Nephron (organoid): ENCODE results near the gene GRM8.
"Not testable (repeated sequence)": the region's sequence is repeated elsewhere in the genome, so short reads cannot be mapped to it uniquely, and the experiment has no call there.

Source experiments
- H3K27ac Mint-ChIP-seq, 3 experiments: 2 replicates each; pipeline ENCODE4 v1.8.0; 2020; ENCODE audit warnings: mixed read lengths in 3 of 3, mild to moderate bottlenecking in 2 of 3, moderate library complexity in 1 of 3
- H3K27me3 Mint-ChIP-seq: 2 replicates; pipeline ENCODE4 v1.8.0; 2021; ENCODE audit warnings: low read depth, mild to moderate bottlenecking, moderate library complexity, mixed read lengths
- H3K36me3 Mint-ChIP-seq: 2 replicates; pipeline ENCODE4 v1.8.0; 2020; ENCODE audit warnings: low read depth, mixed read lengths
- H3K4me1 Mint-ChIP-seq: 2 replicates; pipeline ENCODE4 v1.8.0; 2020; ENCODE audit warnings: mixed read lengths
- H3K4me3 Mint-ChIP-seq, 3 experiments: 2 replicates each; pipeline ENCODE4 v1.8.0; 2020; ENCODE audit warnings: mild to moderate bottlenecking in 3 of 3, mixed read lengths in 3 of 3, moderate library complexity in 2 of 3
- H3K9me3 Mint-ChIP-seq: 2 replicates; pipeline ENCODE4 v1.8.0; 2020; ENCODE audit warnings: mixed read lengths
- CTCF ChIP-seq, 3 experiments: fragments of 200-600 bp; sonication (generic); IDR thresholded peaks; one replicate each; pipeline ENCODE4 v1.5.0; 2021; ENCODE audit warnings: antibody characterized with exemption in 3 of 3; ENCODE audit not compliant: unreplicated experiment in 3 of 3

Gene GRM8

GRCh38 chr7:126842451-126842850, 410.3 kb downstream of the GRM8 start:
- Mint-ChIP-seq H3K4me1 (no peaks in the 10 kb centered on the region), H3K27ac (no peak overlapping the region), H3K36me3 (no peaks in the 10 kb centered on the region), H3K9me3 (no peaks in the 10 kb centered on the region), H3K4me3 (no peak overlapping the region), H3K27me3 (no peaks in the 10 kb centered on the region)
- no peak for TF ChIP-seq CTCF (IDR thresholded peaks at IDR 0.05; ENCODE audit: unreplicated experiment in 3 of 3)

- Mint-ChIP-seq H3K36me3 (no peaks in the 10 kb centered on the region), H3K9me3 (no peaks in the 10 kb centered on the region), H3K27me3 (no peaks in the 10 kb centered on the region), H3K27ac (no peak overlapping the region), H3K4me1 (no peaks in the 10 kb centered on the region), H3K4me3 (no peak overlapping the region)
- TF ChIP-seq CTCF (IDR thresholded peaks at IDR 0.05; ENCODE audit: unreplicated experiment in 3 of 3): no peak
Observed at GRCh38 chr7:126840869-126841268, 411.9 kb downstream of the GRM8 start.

- H3K4me1 Mint-ChIP-seq: no peaks in the 10 kb centered on the region
- no peaks in the 10 kb centered on the region for H3K36me3 Mint-ChIP-seq
Observed at GRCh38 chr7:126839624-126840023, 413.1 kb downstream of the GRM8 start.

GRCh38 chr7:126838194-126838593, 414.5 kb downstream of the GRM8 start:
- no peak for TF ChIP-seq CTCF (IDR thresholded peaks at IDR 0.05; ENCODE audit: unreplicated experiment in 3 of 3)
- Mint-ChIP-seq H3K4me3 (no peak overlapping the region), H3K27me3 (no peaks in the 10 kb centered on the region), H3K9me3 (no peaks in the 10 kb centered on the region), H3K4me1 (no peaks in the 10 kb centered on the region), H3K27ac (no peak overlapping the region), H3K36me3 (no peaks in the 10 kb centered on the region)

More at GRCh38 chr7:126839624-126840023, 413.1 kb downstream of the GRM8 start:
- TF ChIP-seq CTCF (IDR thresholded peaks at IDR 0.05; ENCODE audit: unreplicated experiment in 3 of 3): no peak
- Mint-ChIP-seq H3K27ac (no peak overlapping the region), H3K9me3 (no peaks in the 10 kb centered on the region), H3K27me3 (no peaks in the 10 kb centered on the region), H3K4me3 (no peak overlapping the region)

- not testable (repeated sequence) for H3K36me3 Mint-ChIP-seq, H3K27ac Mint-ChIP-seq, H3K4me1 Mint-ChIP-seq, H3K27me3 Mint-ChIP-seq, H3K4me3 Mint-ChIP-seq
- H3K9me3 Mint-ChIP-seq: peaks cover 15% of the 10 kb centered on the region
Observed at GRCh38 chr7:126831241-126831640, 421.5 kb downstream of the GRM8 start.

GRCh38 chr7:126820925-126821324, 431.8 kb downstream of the GRM8 start:
- Mint-ChIP-seq H3K9me3 (no peaks in the 10 kb centered on the region), H3K27me3 (no peaks in the 10 kb centered on the region), H3K4me3 (no peak overlapping the region), H3K27ac (no peak overlapping the region), H3K36me3 (no peaks in the 10 kb centered on the region), H3K4me1 (no peaks in the 10 kb centered on the region)
- no peak for TF ChIP-seq CTCF (IDR thresholded peaks at IDR 0.05; ENCODE audit: unreplicated experiment in 3 of 3)

GRCh38 chr7:126819197-126819484, 433.6 kb downstream of the GRM8 start:
- H3K27ac Mint-ChIP-seq: no peak overlapping the region
- no peak for TF ChIP-seq CTCF (IDR thresholded peaks at IDR 0.05; ENCODE audit: unreplicated experiment in 3 of 3)

More at GRCh38 chr7:126819197-126819484, 433.6 kb downstream of the GRM8 start:
- H3K9me3 Mint-ChIP-seq: no peaks in the 10 kb centered on the region
- H3K4me1 Mint-ChIP-seq: no peaks in the 10 kb centered on the region
- H3K27me3 Mint-ChIP-seq: no peaks in the 10 kb centered on the region
- no peak overlapping the region for H3K4me3 Mint-ChIP-seq
- H3K36me3 Mint-ChIP-seq: no peaks in the 10 kb centered on the region
